H9 (cell line): ENCODE results near the gene TPM3. TPM values are rescaled to one million over a fixed set of nuclear protein-coding genes. Genes with fewer than 3 reads are reported as not detected.

Experiments
- DNase-seq: peaks from one replicate; pipeline ENCODE4 v3.0.0-alpha.2; 2017
- H2AFZ ChIP-seq: one replicate; pipeline ENCODE4 v1.6.1; 2013; ENCODE audit warnings: mild to moderate bottlenecking, low read length, control low read depth, moderate library complexity
- H2AK5ac ChIP-seq: 2 replicates; pipeline ENCODE4 v1.6.1; 2013; ENCODE audit warnings: low read length, control low read depth, mixed read lengths; ENCODE audit not compliant: insufficient read length
- H2BK120ac ChIP-seq: one replicate; pipeline ENCODE4 v1.6.1; 2013; ENCODE audit warnings: low read depth, mild to moderate bottlenecking, low read length, control low read depth, inconsistent platforms; ENCODE audit not compliant: poor library complexity, severe bottlenecking
- H2BK12ac ChIP-seq: 2 replicates; pipeline ENCODE4 v1.6.1; 2013; ENCODE audit warnings: low read length, control low read depth, mixed read lengths, low read depth; ENCODE audit not compliant: insufficient read length
- H2BK15ac ChIP-seq: 2 replicates; pipeline ENCODE4 v1.6.1; 2013; ENCODE audit warnings: low read depth, low read length, control low read depth
- H2BK20ac ChIP-seq: one replicate; pipeline ENCODE4 v1.6.1; 2013; ENCODE audit warnings: low read depth, mild to moderate bottlenecking, low read length, control low read depth, inconsistent platforms; ENCODE audit not compliant: poor library complexity, severe bottlenecking
- H2BK5ac ChIP-seq: 2 replicates; pipeline ENCODE4 v1.6.1; 2013; ENCODE audit warnings: low read length, control low read depth, mixed read lengths; ENCODE audit not compliant: insufficient read length
- H3K14ac ChIP-seq: 2 replicates; pipeline ENCODE4 v1.6.1; 2013; ENCODE audit warnings: low read length, control low read depth; ENCODE audit not compliant: insufficient read depth
- H3K18ac ChIP-seq: 2 replicates; pipeline ENCODE4 v1.6.1; 2013; ENCODE audit warnings: low read depth, mild to moderate bottlenecking, mixed read lengths, low read length, control low read depth; ENCODE audit not compliant: insufficient read length
- H3K23ac ChIP-seq: 2 replicates; pipeline ENCODE4 v1.6.1; 2013; ENCODE audit warnings: low read length, control low read depth, mixed read lengths, low read depth; ENCODE audit not compliant: insufficient read length
- H3K23me2 ChIP-seq: 2 replicates; pipeline ENCODE4 v1.6.1; 2013; ENCODE audit warnings: low read depth, mild to moderate bottlenecking, mixed read lengths, low read length, control low read depth; ENCODE audit not compliant: insufficient read length, poor library complexity, severe bottlenecking
- H3K27ac ChIP-seq: 2 replicates; pipeline ENCODE4 v1.5.1; 2013; ENCODE audit warnings: low read length, control low read depth, mixed read lengths, low read depth; ENCODE audit not compliant: insufficient read length
- H3K27me3 ChIP-seq: 2 replicates; pipeline ENCODE4 v1.6.1; 2013; ENCODE audit warnings: low read length, control low read depth, inconsistent platforms; ENCODE audit not compliant: insufficient read depth
- H3K4ac ChIP-seq: 2 replicates; pipeline ENCODE4 v1.6.1; 2013; ENCODE audit warnings: low read depth, mild to moderate bottlenecking, control low read depth, inconsistent platforms, low read length, moderate library complexity
- H3K4me1 ChIP-seq: 2 replicates; pipeline ENCODE4 v1.6.1; 2013; ENCODE audit warnings: low read length, control low read depth, inconsistent platforms; ENCODE audit not compliant: insufficient read depth
- H3K4me2 ChIP-seq: 2 replicates; pipeline ENCODE4 v1.6.1; 2013; ENCODE audit warnings: low read length, control low read depth, mixed read lengths; ENCODE audit not compliant: insufficient read length, insufficient read depth
- H3K56ac ChIP-seq: 2 replicates; pipeline ENCODE4 v1.6.1; 2013; ENCODE audit warnings: low read depth, mild to moderate bottlenecking, mixed read lengths, low read length, control low read depth; ENCODE audit not compliant: insufficient read length
- H3K79me1 ChIP-seq: 2 replicates; pipeline ENCODE4 v1.6.1; 2013; ENCODE audit warnings: low read depth, mild to moderate bottlenecking, moderate library complexity, low read length, control low read depth, inconsistent platforms; ENCODE audit not compliant: insufficient read depth, poor library complexity, severe bottlenecking
- H3K79me2 ChIP-seq: 2 replicates; pipeline ENCODE4 v1.6.1; 2013; ENCODE audit warnings: low read length, control low read depth, inconsistent platforms; ENCODE audit not compliant: insufficient read depth
- H3K9ac ChIP-seq: 2 replicates; pipeline ENCODE4 v1.6.1; 2013; ENCODE audit warnings: low read length, control low read depth, mixed read lengths; ENCODE audit not compliant: insufficient read length; ENCODE audit errors: extremely low read depth
- H3K9me3 ChIP-seq: one replicate; pipeline ENCODE4 v1.6.1; 2013; ENCODE audit warnings: low read depth, low read length, inconsistent platforms; ENCODE audit not compliant: control insufficient read depth
- H3T11ph ChIP-seq: one replicate; pipeline ENCODE4 v1.6.1; 2013; ENCODE audit warnings: mild to moderate bottlenecking, low read length, control low read depth, inconsistent platforms
- H4K20me1 ChIP-seq: one replicate; pipeline ENCODE4 v1.6.1; 2013; ENCODE audit not compliant: control insufficient read depth, insufficient read length, insufficient read depth
- H4K5ac ChIP-seq: 2 replicates; pipeline ENCODE4 v1.6.1; 2013; ENCODE audit warnings: low read depth, mild to moderate bottlenecking, mixed read lengths, low read length, control low read depth; ENCODE audit not compliant: insufficient read length
- H4K8ac ChIP-seq: replicated peaks from 2 replicates; pipeline ENCODE4 v1.6.1; 2013; ENCODE audit warnings: low read length, control low read depth, mixed read lengths, low read depth; ENCODE audit not compliant: insufficient read length
- H4K91ac ChIP-seq: 2 replicates; pipeline ENCODE4 v1.6.1; 2013; ENCODE audit warnings: low read depth, mild to moderate bottlenecking, moderate library complexity, mixed read lengths, low read length, control low read depth; ENCODE audit not compliant: insufficient read length
- H3K27ac Mint-ChIP-seq, 3 experiments: 2 replicates in 2 of 3; 3 replicates in 1 of 3; pipeline ENCODE4 v1.8.0; 2020 to 2021; ENCODE audit warnings: mixed read lengths in 3 of 3, mild to moderate bottlenecking in 1 of 3, moderate library complexity in 1 of 3
- H3K27me3 Mint-ChIP-seq: 2 replicates; pipeline ENCODE4 v1.8.0; 2021; ENCODE audit warnings: low read depth, mild to moderate bottlenecking, moderate library complexity, mixed read lengths
- H3K36me3 Mint-ChIP-seq, 3 experiments: 2 replicates in 2 of 3; 3 replicates in 1 of 3; pipeline ENCODE4 v1.8.0; 2020 to 2021; ENCODE audit warnings: low read depth in 3 of 3, mixed read lengths in 3 of 3; ENCODE audit not compliant: insufficient read depth in 1 of 3
- H3K4me1 Mint-ChIP-seq, 2 experiments: 2 replicates each; pipeline ENCODE4 v1.8.0; 2020; ENCODE audit warnings: mixed read lengths in 2 of 2
- H3K4me3 Mint-ChIP-seq, 2 experiments: 2 replicates in 1 of 2; 3 replicates in 1 of 2; pipeline ENCODE4 v1.8.0; 2020 to 2021; ENCODE audit warnings: mild to moderate bottlenecking in 2 of 2, mixed read lengths in 2 of 2, moderate library complexity in 1 of 2
- H3K9me3 Mint-ChIP-seq, 2 experiments: 2 replicates in 1 of 2; 3 replicates in 1 of 2; pipeline ENCODE4 v1.8.0; 2020; ENCODE audit warnings: mild to moderate bottlenecking in 2 of 2, mixed read lengths in 2 of 2, moderate library complexity in 1 of 2
- WGBS: extraction: QIAGEN DNeasy Blood & Tissue Kit; methylation state at CpG from one replicate; pipeline ENCODE4 v1.1.7; 2013; ENCODE audit warnings: missing lambda C conversion rate, low lambda C conversion rate, mixed read lengths; ENCODE audit not compliant: insufficient read length; ENCODE audit errors: extremely low coverage; 5-methylcytosine and 5-hydroxymethylcytosine counted together
- total RNA-seq: library from RNA; stranded (reverse); gene quantifications from 2 replicates; pipeline ENCODE4 v1.2.1, GENCODE V29; 2021
- TF ChIP-seq, protein P1 (sequence below): fragments of 200-600 bp; sonication (generic); conservative IDR thresholded peaks from 3 replicates; pipeline ENCODE4 v1.8.0; 2021; ENCODE audit warnings: antibody characterized with exemption, mild to moderate bottlenecking

TPM3 gene
- total RNA-seq, 1 experiment from 2014 or later: 508 TPM

DNA sequence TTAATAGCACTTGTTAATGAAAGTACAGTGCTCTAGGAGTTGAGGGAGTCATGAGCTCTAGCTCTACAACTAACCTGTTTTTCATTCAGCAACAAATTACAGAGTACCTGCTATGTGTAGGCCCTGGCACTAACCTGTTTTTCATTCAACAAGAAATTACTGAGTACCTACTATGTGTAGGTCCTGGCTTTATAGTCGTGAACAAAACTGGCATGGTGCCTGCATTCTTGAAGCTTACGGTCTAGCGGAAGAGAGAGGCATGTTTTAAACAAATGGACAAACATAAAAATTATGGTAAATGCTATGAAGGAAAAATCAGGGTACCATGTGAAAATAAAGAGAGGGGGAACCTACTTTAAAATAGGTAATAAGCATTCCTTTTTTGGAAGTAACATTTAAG is 26.6 kb upstream of the TPM3 start:
- Histone ChIP-seq H2BK5ac (no peak overlapping the region), H3K27me3 (no peaks in the 10 kb centered on the region), H2AFZ (no peak overlapping the region), H2AK5ac (no peak overlapping the region), H3K23ac (no peak overlapping the region), H3K56ac (no peak overlapping the region), H3K4me1 (peaks cover 2% of the 10 kb centered on the region; the same call in 1 of the 2 replicates), H4K8ac (no peak overlapping the region), H3K27ac (no peak overlapping the region), H2BK20ac (no peak overlapping the region), H4K91ac (no peak overlapping the region), H3K79me2 (peaks cover 39% of the 10 kb centered on the region), H3K9me3 (no peaks in the 10 kb centered on the region), H3K4ac (no peak overlapping the region), H2BK120ac (no peak overlapping the region), H2BK12ac (no peak overlapping the region), H4K20me1 (no peaks in the 10 kb centered on the region), H3K23me2 (peaks cover 14% of the 10 kb centered on the region), H4K5ac (no peak overlapping the region), H3K79me1 (no peaks in the 10 kb centered on the region), H3K9ac (no peak overlapping the region), H3K18ac (no peak overlapping the region), H3K14ac (no peak overlapping the region), H3T11ph (no peak overlapping the region), H2BK15ac (no peak overlapping the region), H3K4me2 (peak overlapping the region; percentile 95)
- no peak for DNase-seq
- Mint-ChIP-seq H3K4me1 (peaks cover 31 to 32% of the 10 kb centered on the region in 2 experiments), H3K4me3 (peak overlapping the region; percentile 95 to 96), H3K36me3 (peaks cover 46 to 66% (median 64%) of the 10 kb centered on the region in 3 experiments), H3K27me3 (no peaks in the 10 kb centered on the region), H3K9me3 (peaks cover 0 to 5% of the 10 kb centered on the region in 2 experiments; a peak in 1 of 5 replicates), H3K27ac (peak overlapping the region in 2 of 3 experiments; percentile 26 to 68; a peak in 4 of 7 replicates)
- WGBS: no CpG with 5 or more reads among the region's 3 CpGs
- TF ChIP-seq, protein P1, sequence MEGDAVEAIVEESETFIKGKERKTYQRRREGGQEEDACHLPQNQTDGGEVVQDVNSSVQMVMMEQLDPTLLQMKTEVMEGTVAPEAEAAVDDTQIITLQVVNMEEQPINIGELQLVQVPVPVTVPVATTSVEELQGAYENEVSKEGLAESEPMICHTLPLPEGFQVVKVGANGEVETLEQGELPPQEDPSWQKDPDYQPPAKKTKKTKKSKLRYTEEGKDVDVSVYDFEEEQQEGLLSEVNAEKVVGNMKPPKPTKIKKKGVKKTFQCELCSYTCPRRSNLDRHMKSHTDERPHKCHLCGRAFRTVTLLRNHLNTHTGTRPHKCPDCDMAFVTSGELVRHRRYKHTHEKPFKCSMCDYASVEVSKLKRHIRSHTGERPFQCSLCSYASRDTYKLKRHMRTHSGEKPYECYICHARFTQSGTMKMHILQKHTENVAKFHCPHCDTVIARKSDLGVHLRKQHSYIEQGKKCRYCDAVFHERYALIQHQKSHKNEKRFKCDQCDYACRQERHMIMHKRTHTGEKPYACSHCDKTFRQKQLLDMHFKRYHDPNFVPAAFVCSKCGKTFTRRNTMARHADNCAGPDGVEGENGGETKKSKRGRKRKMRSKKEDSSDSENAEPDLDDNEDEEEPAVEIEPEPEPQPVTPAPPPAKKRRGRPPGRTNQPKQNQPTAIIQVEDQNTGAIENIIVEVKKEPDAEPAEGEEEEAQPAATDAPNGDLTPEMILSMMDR: no peak
